ENCODE measurements around the gene TNIK.

Gene TNIK

GRCh38 chr3:171057072-171057471 lies 403.1 kb downstream of the TNIK start:
- Histone ChIP-seq H3K4me3 (no peak overlapping the region), H3K27ac (no peak overlapping the region)

DNA sequence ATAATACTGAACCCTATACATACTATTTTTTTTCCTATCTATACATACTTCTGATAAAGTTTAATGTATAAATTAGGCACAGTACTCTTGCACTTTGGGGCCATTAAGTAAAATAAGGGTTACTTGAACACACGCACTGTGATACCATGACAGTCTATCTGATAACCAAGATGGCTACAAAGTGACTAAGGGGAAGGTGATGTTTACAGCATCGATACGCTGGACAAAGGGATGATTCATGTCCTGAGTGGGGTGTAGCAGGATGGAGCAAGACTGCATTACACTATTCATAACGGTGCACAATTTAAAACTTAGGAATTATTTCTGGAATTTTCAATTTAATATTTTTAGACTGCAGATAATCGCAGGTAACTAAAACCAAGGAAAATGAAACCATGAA lies 403.7 kb downstream of the TNIK start:
- Histone ChIP-seq H3K4me3 (no peak overlapping the region), H3K27ac (no peak overlapping the region)

- Histone ChIP-seq H3K27ac (no peak overlapping the region), H3K4me3 (no peak overlapping the region)
Measured at GRCh38 chr3:171055336-171056178, 404.6 kb downstream of the TNIK start.

DNA sequence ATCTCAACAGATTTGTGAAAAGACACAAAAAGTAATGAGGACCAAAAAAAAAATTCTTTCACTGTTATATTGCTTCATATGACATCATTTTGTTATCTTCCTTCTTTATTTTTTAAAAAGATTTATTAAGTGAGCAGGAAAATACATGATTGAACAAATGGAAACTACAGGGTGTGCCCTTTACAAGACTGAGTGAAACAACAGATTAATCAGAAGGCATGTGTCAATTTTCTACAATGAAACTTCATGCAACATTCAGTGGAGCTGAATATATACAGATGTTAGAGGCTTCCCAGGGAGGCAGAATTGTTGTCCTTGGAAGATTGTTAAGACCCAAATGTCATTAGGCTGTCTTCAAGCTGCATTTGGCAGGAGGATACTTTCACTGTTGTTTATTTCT lies 405.3 kb downstream of the TNIK start:
- no peak overlapping the region for H3K4me3 ChIP-seq
- H3K27ac ChIP-seq = no peak overlapping the region

GRCh38 chr3:171054231-171054630 lies 406.0 kb downstream of the TNIK start:
- H3K27ac ChIP-seq = no peak overlapping the region

GRCh38 chr3:171049861-171050444 lies 410.3 kb downstream of the TNIK start:
- Histone ChIP-seq H3K27ac (no peak overlapping the region), H3K4me3 (no peak overlapping the region)

More at GRCh38 chr3:171054231-171054630, 406.0 kb downstream of the TNIK start:
- H3K4me3 ChIP-seq = no peak overlapping the region

DNA sequence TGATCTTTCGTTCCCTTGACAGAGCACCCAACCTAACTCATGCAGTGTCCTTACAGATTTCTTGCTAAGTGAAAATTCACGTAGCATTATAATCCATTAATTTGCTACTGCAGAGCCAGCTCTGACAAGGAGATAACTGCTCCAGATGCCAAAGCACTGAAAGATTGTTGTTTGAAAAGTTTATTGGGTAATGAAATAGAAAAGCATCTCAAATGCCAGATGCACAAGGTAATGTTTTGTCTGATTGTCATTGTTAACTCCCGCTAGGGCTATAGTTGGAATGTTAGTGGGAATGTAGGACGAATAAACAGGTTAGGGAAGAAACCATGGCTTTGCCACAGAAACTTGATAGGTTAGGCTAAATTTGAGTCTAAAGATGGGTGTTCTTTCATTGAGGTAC lies 413.4 kb downstream of the TNIK start:
- H3K4me3 ChIP-seq = no peak overlapping the region
- no peak overlapping the region for H3K27ac ChIP-seq

DNA sequence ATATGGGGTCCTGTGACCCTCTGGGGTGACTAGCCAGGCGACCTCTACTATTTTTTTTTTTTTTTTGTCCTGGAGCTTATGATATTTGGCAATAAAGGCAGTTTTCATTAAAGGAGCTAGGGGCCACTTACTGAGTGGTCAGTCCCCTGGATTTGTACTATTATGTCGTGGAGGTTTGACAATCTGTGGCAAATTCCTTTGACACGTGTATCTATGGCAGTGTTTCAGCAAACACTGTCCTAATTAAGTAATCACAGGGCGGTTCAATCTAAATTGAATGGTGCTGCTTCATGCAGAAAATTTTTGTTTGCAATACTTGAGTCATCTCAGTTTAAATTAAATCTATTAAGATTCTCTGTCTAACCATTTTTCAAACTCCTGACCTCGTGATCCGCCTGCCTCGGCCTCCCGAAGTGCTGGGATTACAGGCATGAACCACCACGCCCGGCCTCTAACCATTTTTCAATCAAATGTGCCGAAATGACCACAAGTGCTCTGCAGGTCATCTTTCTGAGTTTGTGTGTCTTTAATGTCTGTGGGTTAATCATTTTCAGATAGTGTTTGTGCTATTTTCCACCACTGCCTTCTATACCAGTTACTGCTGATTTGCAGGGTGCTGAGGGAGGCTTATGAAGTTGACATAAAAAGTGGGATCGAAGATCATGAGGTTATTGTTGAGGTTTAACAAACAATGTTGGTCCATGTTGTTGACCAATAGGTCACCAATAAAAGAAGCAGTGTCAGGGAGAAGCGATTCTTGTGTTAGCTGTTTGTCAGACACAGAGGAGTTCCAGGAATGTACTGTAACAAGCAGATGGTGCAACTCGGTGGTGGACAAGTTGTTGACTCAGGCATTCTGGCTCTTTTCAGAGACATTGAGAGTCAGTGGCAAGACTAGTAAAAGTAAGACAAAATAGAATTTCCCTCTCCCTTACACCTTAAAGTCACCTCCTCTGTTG lies 415.1 kb downstream of the TNIK start:
- Histone ChIP-seq H3K27ac (peak overlapping the region in 1 of 21 experiments; percentile 56), H3K4me3 (no peak overlapping the region)

- no peak overlapping the region for H3K4me3 ChIP-seq
- no peak overlapping the region for H3K27ac ChIP-seq
Measured at GRCh38 chr3:171044384-171044783, 415.8 kb downstream of the TNIK start.

- no peak overlapping the region for H3K4me3 ChIP-seq
- H3K27ac ChIP-seq = no peak overlapping the region
Measured at GRCh38 chr3:171039674-171040073, 420.5 kb downstream of the TNIK start.

GRCh38 chr3:171038342-171038741 lies 421.9 kb downstream of the TNIK start:
- no peak overlapping the region for H3K27ac ChIP-seq
- H3K4me3 ChIP-seq = no peak overlapping the region

- peak overlapping the region in 1 of 21 experiments; percentile 1 for H3K27ac ChIP-seq
- H3K4me3 ChIP-seq = peak overlapping the region in 3 of 7 experiments; percentile 5 to 35 (median 12)
Measured at GRCh38 chr3:171028779-171029232, 431.4 kb downstream of the TNIK start.

DNA sequence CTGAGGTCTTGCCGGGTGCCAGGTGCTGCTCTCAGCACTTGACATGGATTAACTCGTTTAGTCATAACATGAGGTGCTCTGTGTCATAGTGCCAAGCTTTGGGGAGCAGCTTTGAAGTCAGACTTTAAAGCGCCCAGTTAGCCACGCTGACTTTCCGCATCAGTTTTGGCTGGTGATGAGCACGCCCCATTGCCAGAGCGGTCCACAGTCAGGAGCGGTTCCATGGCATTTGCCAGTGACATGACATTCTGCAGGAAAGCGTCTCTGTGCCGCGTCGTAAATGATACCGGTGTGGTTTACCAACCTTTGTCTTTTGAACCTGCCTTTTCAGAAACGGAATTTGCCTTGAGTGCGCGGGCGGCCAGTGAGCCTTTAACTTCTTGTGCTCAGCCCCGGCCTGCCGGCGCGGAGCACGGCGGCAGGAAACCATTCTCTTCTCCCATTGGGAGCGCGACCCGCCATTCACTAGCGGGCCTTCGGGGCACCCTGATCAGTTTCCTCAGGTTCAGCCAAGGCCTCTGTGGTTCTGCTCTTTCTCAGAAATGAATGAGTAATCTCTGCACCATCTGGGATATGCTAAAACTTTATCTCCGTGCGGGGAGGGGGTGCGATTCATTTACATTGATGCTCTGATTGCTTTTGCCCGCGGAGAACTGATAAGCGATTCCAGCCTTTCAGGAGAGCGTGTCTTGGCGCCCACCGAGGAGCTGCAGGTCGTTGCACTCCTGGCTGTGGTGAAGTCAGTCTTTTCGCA lies 432.0 kb downstream of the TNIK start:
- H3K4me3 ChIP-seq = peak overlapping the region in 5 of 7 experiments; percentile 4 to 35 (median 6)
- peak overlapping the region in 1 of 21 experiments; percentile 1 for H3K27ac ChIP-seq

DNA sequence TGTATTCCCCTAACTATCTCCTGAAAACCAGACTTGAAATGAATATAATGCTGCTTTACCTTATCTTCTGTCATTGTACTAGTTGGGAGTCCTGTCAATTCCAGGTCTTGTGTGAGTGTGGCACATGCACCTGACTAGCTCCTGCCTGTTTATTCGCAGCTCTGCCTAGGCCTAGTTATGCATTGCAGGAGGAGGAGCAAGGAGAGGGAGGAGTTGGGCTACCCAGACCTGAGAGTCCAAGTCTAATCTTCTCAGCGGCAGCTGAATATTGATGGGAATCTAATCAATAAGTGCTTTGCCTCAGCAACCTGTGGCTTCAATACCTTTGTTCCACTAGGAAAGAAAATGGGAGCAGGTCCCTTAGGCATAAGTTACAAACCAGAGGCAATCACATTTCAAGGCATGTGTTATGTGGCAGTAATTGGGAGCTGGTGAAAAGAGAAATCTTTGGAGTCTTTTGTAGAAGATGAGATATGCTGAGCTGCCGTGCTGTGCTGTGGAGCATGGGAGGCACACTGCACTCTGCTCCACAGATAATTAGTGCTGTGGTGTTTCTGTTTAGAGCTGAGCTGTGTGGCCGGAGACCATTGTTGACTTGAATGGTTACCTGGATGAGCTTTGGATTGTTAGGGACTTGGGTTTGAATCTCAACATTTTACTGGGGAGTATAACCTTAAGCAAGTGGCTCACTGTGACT lies 433.5 kb downstream of the TNIK start, which contains the start of gene SLC2A2:
SLC2A2 (minus strand) TSS at position 124 of the 697 bp plus-strand sequence; CDS start at position 74, 50 bp downstream.
- Histone ChIP-seq H3K27ac (no peak within 1 kb of the TSS), H3K4me3 (no peak within 1 kb of the TSS)

GRCh38 chr3:171023566-171023965 lies 436.6 kb downstream of the TNIK start:
- Histone ChIP-seq H3K27ac (no peak overlapping the region), H3K4me3 (no peak overlapping the region)

GRCh38 chr3:171021377-171021776 lies 438.8 kb downstream of the TNIK start:
- no peak overlapping the region for H3K4me3 ChIP-seq
- no peak overlapping the region for H3K27ac ChIP-seq

DNA sequence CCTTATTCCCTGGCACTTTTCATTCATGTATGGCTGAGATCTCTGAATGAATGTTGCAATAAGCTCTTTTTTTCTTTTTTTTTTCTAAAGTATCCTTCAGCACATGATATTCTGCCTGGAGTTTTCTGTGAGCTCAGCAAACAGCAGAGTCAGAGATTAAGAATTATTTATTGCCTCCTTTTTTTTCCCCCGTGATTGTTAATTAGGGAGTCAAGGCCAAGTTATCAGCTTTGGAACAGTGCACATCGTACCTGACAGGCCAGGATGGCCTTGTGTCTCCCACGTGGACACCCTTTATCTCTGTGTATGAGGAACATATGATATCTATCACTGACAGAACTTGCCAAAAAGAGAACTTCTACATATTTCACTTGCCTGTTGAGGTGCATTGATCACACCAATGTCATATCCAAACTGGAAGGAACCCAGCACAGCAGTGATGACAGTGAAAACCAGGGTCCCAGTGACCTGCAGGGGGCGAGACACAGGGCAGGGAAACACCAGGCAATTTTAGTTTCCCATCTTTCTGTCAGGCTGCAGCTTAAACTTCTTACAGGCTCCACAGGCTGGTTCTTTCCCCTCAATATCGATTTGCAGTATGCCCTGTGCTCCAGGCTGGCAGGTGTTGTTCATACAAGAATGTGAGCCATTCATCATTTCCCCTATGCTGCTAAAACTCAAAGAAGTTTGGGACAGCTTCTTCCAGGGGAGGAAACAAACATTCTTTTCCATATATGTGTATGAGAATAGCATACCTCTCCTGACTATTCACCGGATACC lies 441.9 kb downstream of the TNIK start:
- H3K4me3 ChIP-seq = no peak overlapping the region
- H3K27ac ChIP-seq = no peak overlapping the region

Data from skin epidermis (tissue), 12 donors.